ENCODE measurements around the gene MYO7B. TPM values are rescaled to one million over a fixed set of nuclear protein-coding genes. Genes with fewer than 3 reads are reported as not detected.

The MYO7B gene
- total and polyA plus RNA-seq, 2 experiments from 2014 or later: 0.06 to 0.12 TPM

- no peak for TF ChIP-seq CTCF (IDR thresholded peaks at IDR 0.05; ENCODE audit: low read depth, low read length)
- Histone ChIP-seq H3K27me3 (no peaks in the 10 kb centered on the region), H3K27ac (no peak overlapping the region), H3K9me3 (ENCODE audit: low read depth) (no peaks in the 10 kb centered on the region), H3K36me3 (no peaks in the 10 kb centered on the region), H3K4me1 (ENCODE audit: low read depth) (peaks cover 23% of the 10 kb centered on the region), H3K4me3 (no peak overlapping the region)
- DNase-seq (ENCODE audit: low read depth in 1 of 2, low spot score in 1 of 2): no peak
These were observed 121.7 kb downstream of the MYO7B start for GRCh38 chr2:127657232-127657595.

- H3K27me3 ChIP-seq: no peaks in the 10 kb centered on the region
- TF ChIP-seq CTCF (IDR thresholded peaks at IDR 0.05; ENCODE audit: low read depth, low read length): no peak
- H3K36me3 ChIP-seq: no peaks in the 10 kb centered on the region
- no peak overlapping the region for H3K27ac ChIP-seq
- H3K9me3 ChIP-seq (ENCODE audit: low read depth): no peaks in the 10 kb centered on the region
- no peak for DNase-seq (ENCODE audit: low read depth in 1 of 2, low spot score in 1 of 2)
- peaks cover 22% of the 10 kb centered on the region for H3K4me1 ChIP-seq (ENCODE audit: low read depth)
- no peak overlapping the region for H3K4me3 ChIP-seq
These were observed 122.7 kb downstream of the MYO7B start for GRCh38 chr2:127658146-127658545.

GRCh38 chr2:127658641-127659407, 123.3 kb downstream of the MYO7B start:
- Histone ChIP-seq H3K27ac (no peak overlapping the region), H3K36me3 (no peaks in the 10 kb centered on the region), H3K9me3 (ENCODE audit: low read depth) (no peaks in the 10 kb centered on the region), H3K27me3 (peaks cover 2% of the 10 kb centered on the region), H3K4me3 (no peak overlapping the region), H3K4me1 (ENCODE audit: low read depth) (peaks cover 24% of the 10 kb centered on the region)
- TF ChIP-seq CTCF (IDR thresholded peaks at IDR 0.05; ENCODE audit: low read depth, low read length): no peak
- no peak for DNase-seq (ENCODE audit: low read depth in 1 of 2, low spot score in 1 of 2)

GRCh38 chr2:127659408-127660290, 124.2 kb downstream of the MYO7B start:
- Histone ChIP-seq H3K4me1 (ENCODE audit: low read depth) (peaks cover 28% of the 10 kb centered on the region), H3K27ac (no peak overlapping the region), H3K27me3 (peaks cover 10% of the 10 kb centered on the region), H3K36me3 (no peaks in the 10 kb centered on the region), H3K9me3 (ENCODE audit: low read depth) (no peaks in the 10 kb centered on the region), H3K4me3 (no peak overlapping the region)
- peak in 1 of 2 donors; percentile 44 for DNase-seq (ENCODE audit: low read depth in 1 of 2, low spot score in 1 of 2)
- TF ChIP-seq CTCF (IDR thresholded peaks at IDR 0.05; ENCODE audit: low read depth, low read length): no peak

GRCh38 chr2:127660291-127660578, 124.8 kb downstream of the MYO7B start:
- TF ChIP-seq CTCF (IDR thresholded peaks at IDR 0.05; ENCODE audit: low read depth, low read length): no peak
- no peak for DNase-seq (ENCODE audit: low read depth in 1 of 2, low spot score in 1 of 2)
- H3K27ac ChIP-seq: no peak overlapping the region
- no peaks in the 10 kb centered on the region for H3K36me3 ChIP-seq
- peaks cover 29% of the 10 kb centered on the region for H3K4me1 ChIP-seq (ENCODE audit: low read depth)
- H3K4me3 ChIP-seq: no peak overlapping the region
- H3K27me3 ChIP-seq: peaks cover 16% of the 10 kb centered on the region
- no peaks in the 10 kb centered on the region for H3K9me3 ChIP-seq (ENCODE audit: low read depth)
